ENCODE data around the gene ERGIC1.

The ERGIC1 gene

DNA sequence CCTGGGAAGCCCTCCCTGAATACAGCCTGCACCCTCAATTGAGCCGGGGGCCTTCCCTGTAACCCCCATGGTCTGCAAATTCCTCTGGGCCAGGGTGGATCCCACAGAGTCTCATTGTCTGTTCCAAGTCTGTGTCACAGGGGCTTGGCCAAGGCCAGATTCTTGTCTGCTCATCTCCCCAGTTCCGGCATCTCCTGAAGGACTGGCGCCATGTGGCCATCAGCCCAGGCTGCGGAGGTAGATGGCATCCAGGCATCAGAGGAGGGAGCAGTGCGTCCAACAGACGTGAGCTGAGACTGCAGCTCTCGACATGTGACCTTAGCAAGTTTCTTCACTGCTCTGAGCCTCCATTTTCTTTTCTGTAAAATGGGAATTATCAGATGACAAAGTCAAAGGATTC lies 87.9 kb downstream of the ERGIC1 start:
- no peak for DNase-seq (ENCODE audit: low spot score)

DNA sequence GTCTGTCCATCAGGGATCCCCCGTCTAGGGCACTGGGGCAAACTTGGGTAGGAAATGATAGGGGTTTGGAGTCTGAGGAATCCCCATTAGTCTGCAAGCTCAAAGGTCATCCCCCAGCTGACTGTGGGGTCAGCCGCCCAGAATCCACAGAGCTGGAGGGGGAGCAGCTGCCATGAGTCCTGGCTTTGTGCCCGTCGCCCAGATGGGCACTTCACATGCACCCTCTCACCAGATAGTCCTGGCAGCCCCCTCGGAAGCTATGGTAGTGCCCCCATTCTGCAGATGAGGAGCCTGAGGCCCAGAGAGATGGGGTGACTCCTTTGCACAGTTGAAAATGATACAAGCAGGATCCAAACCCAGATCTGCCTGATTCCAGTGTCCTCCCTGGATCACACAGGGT lies 89.5 kb downstream of the ERGIC1 start:
- DNase-seq (ENCODE audit: low spot score) = no peak

- no peak for DNase-seq (ENCODE audit: low spot score)
Measured at GRCh38 chr5:172925336-172925948, 91.4 kb downstream of the ERGIC1 start.

- no peak for DNase-seq (ENCODE audit: low spot score)
Measured at GRCh38 chr5:172926008-172926523, 92.0 kb downstream of the ERGIC1 start.

GRCh38 chr5:172926796-172927195 lies 92.7 kb downstream of the ERGIC1 start:
- no peak for DNase-seq (ENCODE audit: low spot score)

GRCh38 chr5:172929371-172929838 lies 95.4 kb downstream of the ERGIC1 start:
- no peak for DNase-seq (ENCODE audit: low spot score)

GRCh38 chr5:172931001-172931536 lies 97.0 kb downstream of the ERGIC1 start:
- DNase-seq (ENCODE audit: low spot score) = no peak

DNA sequence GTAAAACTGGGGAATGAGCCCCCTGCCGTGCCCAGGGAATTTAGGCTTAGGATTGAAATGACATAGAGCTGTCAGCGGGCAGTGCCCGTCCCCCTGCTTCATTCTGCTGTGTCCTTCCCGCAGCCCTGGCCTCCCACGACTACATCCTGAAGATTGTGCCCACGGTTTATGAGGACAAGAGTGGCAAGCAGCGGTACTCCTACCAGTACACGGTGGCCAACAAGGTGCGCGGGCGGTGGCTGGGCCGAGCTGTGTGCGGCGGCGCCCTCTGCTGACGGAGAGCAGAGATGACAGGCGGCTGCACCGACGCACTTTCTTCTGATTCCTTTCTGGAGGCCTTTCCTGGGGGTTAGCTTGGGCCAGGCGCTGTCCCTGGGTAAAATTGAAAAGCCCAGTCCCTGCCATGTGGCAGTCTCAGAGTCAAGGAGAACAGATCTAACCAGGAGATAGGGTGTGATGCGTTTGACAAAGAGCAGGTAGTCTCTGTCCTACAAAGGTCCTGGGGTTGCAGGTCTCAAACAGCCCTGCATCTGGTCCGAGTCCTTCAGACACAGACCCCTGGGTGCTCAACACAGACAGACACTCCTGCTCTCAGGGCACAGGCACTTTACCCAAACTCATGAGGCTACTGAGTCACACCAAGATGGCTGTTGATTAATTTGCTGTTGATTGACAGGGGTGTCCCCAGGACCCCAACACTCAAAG lies 98.4 kb downstream of the ERGIC1 start:
- peak; percentile 82 for DNase-seq (ENCODE audit: low spot score)

GRCh38 chr5:172933238-172933637 lies 99.2 kb downstream of the ERGIC1 start:
- DNase-seq (ENCODE audit: low spot score) = no peak

- no peak for DNase-seq (ENCODE audit: low spot score)
Measured at GRCh38 chr5:172935096-172935495, 101.0 kb downstream of the ERGIC1 start.

GRCh38 chr5:172936401-172936800 lies 102.3 kb downstream of the ERGIC1 start:
- no peak for DNase-seq (ENCODE audit: low spot score)

DNA sequence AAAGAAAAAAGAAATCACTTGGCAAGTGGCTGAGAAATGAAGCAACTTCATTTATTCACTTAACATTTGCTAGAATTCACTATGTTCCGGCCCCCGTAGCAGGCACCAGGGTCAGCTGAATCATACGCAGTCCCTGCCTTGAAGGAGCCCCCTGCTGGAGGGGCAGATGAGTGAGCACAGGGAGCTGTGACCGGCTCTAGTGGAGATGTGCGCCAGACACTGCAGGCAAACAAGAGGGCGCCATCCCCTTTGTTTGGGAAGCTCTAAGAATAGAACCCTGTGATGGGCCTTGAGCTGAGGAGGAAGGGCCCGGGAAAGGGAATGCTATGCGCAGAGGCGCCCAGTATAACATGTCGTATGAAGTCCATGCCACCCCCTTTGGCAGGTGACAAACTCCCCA lies 105.0 kb downstream of the ERGIC1 start:
- DNase-seq (ENCODE audit: low spot score) = no peak

- no peak for DNase-seq (ENCODE audit: low spot score)
Measured at GRCh38 chr5:172939611-172940267, 105.7 kb downstream of the ERGIC1 start.

GRCh38 chr5:172940268-172941066 lies 106.4 kb downstream of the ERGIC1 start:
- no peak for DNase-seq (ENCODE audit: low spot score)

GRCh38 chr5:172941067-172941516 lies 107.0 kb downstream of the ERGIC1 start:
- DNase-seq (ENCODE audit: low spot score) = no peak

DNA sequence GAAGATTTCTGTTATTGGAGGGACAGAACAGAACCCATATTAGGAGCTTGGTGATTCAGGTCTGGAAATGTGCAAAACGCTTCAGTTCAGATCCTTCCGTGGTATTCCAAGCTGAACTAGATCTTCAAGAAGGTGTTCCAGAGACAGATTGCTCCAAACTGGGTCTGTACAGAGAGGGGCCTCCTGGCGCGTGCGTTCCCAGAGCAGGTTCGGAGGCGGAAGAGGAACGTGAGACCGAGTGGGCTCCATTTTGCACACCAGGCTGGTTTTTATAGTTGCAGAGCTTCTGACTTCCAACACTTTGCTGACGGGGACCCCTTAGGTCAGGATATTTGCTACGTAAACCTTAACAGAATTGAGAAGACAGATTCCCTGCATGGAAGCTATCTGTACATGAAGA lies 108.5 kb downstream of the ERGIC1 start:
- no peak for DNase-seq (ENCODE audit: low spot score)

DNA sequence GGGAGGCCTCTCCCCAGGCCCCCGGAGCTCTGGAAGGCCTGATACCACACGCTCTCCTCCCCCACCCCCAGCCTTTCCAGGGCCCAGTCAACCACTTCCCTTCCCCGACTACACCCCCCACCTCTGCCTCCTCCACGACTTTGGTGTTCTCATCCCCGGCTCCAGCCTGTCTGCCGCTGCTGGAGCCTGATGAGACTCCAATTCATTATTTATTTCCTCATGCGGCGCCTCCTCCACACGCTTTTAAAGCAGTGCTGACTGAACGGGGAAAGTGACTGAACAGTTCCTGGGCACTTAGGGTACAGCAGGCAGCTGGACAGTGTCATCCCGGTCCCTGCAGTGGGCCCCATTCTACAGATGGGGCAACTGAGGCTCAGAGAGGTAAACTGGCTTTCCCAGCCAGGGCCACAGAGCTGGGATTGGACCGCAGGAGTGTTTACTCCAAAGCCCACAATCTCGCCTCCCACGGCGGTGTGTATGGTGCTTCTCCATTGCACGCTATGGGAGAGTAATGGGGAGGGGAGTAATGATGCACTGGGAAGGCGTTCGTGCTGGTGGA lies 109.3 kb downstream of the ERGIC1 start:
- no peak for DNase-seq (ENCODE audit: low spot score)

- DNase-seq (ENCODE audit: low spot score) = no peak
Measured at GRCh38 chr5:172943906-172944305, 109.9 kb downstream of the ERGIC1 start.

- DNase-seq (ENCODE audit: low spot score) = no peak
Measured at GRCh38 chr5:172944741-172945140, 110.7 kb downstream of the ERGIC1 start.

DNA sequence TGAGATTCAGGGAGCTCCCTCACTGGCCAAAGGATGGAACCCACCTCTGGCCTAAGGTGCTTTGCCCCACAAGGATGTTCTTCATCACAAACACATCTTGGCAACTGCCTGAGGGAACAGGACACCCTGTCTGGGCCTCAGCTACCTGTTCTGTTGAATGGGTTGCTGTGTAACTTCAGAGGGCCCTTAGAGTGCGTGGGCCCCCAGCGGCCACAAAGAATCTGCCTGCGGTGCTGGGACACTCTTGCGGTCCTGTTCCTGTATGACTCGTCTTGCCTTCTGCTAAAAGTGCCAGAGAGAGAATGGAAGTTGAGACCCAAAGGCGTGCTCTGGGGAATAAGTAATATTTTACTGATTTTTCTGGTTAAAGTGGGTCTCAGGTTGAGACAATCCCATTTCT lies 111.1 kb downstream of the ERGIC1 start:
- no peak for DNase-seq (ENCODE audit: low spot score)

DNA sequence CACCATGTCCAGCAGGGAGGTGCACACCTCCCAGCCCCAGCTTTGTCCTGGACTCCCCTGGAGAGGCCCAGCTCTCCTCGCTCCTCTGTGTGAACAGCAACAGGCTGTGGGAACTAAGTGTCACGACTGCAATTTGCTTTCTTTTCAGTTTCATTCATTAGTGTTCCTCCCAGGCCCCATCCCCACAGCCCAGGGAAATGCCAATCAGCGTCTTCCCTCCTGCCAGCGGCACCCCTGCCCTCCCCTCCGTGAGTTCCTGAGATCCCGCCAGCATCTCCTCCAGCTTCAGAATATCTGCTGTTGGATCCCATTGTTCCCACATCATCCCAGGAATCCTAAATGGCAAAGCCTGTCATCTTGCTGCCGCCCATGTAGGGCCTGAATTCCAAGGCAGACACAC lies 112.1 kb downstream of the ERGIC1 start:
- no peak for DNase-seq (ENCODE audit: low spot score)

- DNase-seq (ENCODE audit: low spot score) = no peak
Measured at GRCh38 chr5:172949426-172949825, 115.4 kb downstream of the ERGIC1 start.
